ENCODE results near the gene VSIG4. TPM values are rescaled to one million over a fixed set of nuclear protein-coding genes. Genes with fewer than 3 reads are reported as not detected.
"Not testable (repeated sequence)": the region's sequence is repeated elsewhere in the genome, so short reads cannot be mapped to it uniquely, and the experiment has no call there.

Gene VSIG4
- total and polyA plus RNA-seq, 2 experiments from 2014 or later = 3.2 to 8.8 TPM

GRCh38 chrX:66071126-66071525, 31.2 kb upstream of the VSIG4 start:
- Histone ChIP-seq H3K4me1 (ENCODE audit: insufficient read depth) (no peaks in the 10 kb centered on the region), H3K27me3 (no peaks in the 10 kb centered on the region), H3K36me3 (replicated peaks; ENCODE audit: insufficient read depth, low read depth) (no peaks in the 10 kb centered on the region), H3K9me3 (ENCODE audit: low read depth) (no peaks in the 10 kb centered on the region), H4K20me1 (ENCODE audit: insufficient read depth, poor library complexity, severe bottlenecking) (no peaks in the 10 kb centered on the region), H3K4me2 (no peak overlapping the region), H2AFZ (no peak overlapping the region), H3K27ac (no peak overlapping the region), H3K79me2 (no peaks in the 10 kb centered on the region), H3K9me2 (replicated peaks; ENCODE audit: insufficient read depth) (no peaks in the 10 kb centered on the region), H3K4me3 (no peak overlapping the region)
- DNase-seq (ENCODE audit: low spot score) = no peak
- TF ChIP-seq EZH2 (IDR thresholded peaks at IDR 0.05; ENCODE audit: borderline replicate concordance) (no peak), CTCF (IDR thresholded peaks at IDR 0.05; ENCODE audit: poor library complexity) (no peak), EZH2phosphoT487 (IDR thresholded peaks at IDR 0.05; ENCODE audit: low read depth, severe bottlenecking, unreplicated experiment) (no peak)
- WGBS (ENCODE audit: low lambda C conversion rate, missing lambda C conversion rate) = 34% methylated on average over 1 of the region's 1 CpG

- 56% methylated on average over 4 of the region's 4 CpGs for WGBS (ENCODE audit: low lambda C conversion rate, missing lambda C conversion rate)
- H3K4me3 ChIP-seq = no peak overlapping the region
- H3K36me3 ChIP-seq (replicated peaks; ENCODE audit: insufficient read depth, low read depth) = no peaks in the 10 kb centered on the region
- DNase-seq (ENCODE audit: low spot score) = no peak
- H3K4me1 ChIP-seq (ENCODE audit: insufficient read depth) = no peaks in the 10 kb centered on the region
- TF ChIP-seq CTCF (IDR thresholded peaks at IDR 0.05; ENCODE audit: poor library complexity) = no peak
- no peak for TF ChIP-seq EZH2phosphoT487 (IDR thresholded peaks at IDR 0.05; ENCODE audit: low read depth, severe bottlenecking, unreplicated experiment)
- TF ChIP-seq EZH2 (IDR thresholded peaks at IDR 0.05; ENCODE audit: borderline replicate concordance) = no peak
- no peaks in the 10 kb centered on the region for H3K79me2 ChIP-seq
- H3K9me3 ChIP-seq (ENCODE audit: low read depth) = no peaks in the 10 kb centered on the region
- H3K27ac ChIP-seq = no peak overlapping the region
- no peaks in the 10 kb centered on the region for H3K9me2 ChIP-seq (replicated peaks; ENCODE audit: insufficient read depth)
- no peaks in the 10 kb centered on the region for H3K27me3 ChIP-seq
- no peak overlapping the region for H2AFZ ChIP-seq
- no peaks in the 10 kb centered on the region for H4K20me1 ChIP-seq (ENCODE audit: insufficient read depth, poor library complexity, severe bottlenecking)
- H3K4me2 ChIP-seq = no peak overlapping the region
Measured at GRCh38 chrX:66064261-66064660, 24.4 kb upstream of the VSIG4 start.

- 85% methylated on average over 5 of the region's 5 CpGs for WGBS (ENCODE audit: low lambda C conversion rate, missing lambda C conversion rate)
- H3K4me3 ChIP-seq = not testable (repeated sequence)
Measured at GRCh38 chrX:66057019-66057418, 17.1 kb upstream of the VSIG4 start.

GRCh38 chrX:66054978-66055377, 15.1 kb upstream of the VSIG4 start:
- TF ChIP-seq EZH2 (IDR thresholded peaks at IDR 0.05; ENCODE audit: borderline replicate concordance) (no peak), EZH2phosphoT487 (IDR thresholded peaks at IDR 0.05; ENCODE audit: low read depth, severe bottlenecking, unreplicated experiment) (no peak), CTCF (IDR thresholded peaks at IDR 0.05; ENCODE audit: poor library complexity) (no peak)
- DNase-seq (ENCODE audit: low spot score) = no peak
- H3K36me3 ChIP-seq (replicated peaks; ENCODE audit: insufficient read depth, low read depth) = no peaks in the 10 kb centered on the region
- no peaks in the 10 kb centered on the region for H3K9me2 ChIP-seq (replicated peaks; ENCODE audit: insufficient read depth)
- no peak overlapping the region for H3K4me2 ChIP-seq
- H2AFZ ChIP-seq = no peak overlapping the region
- H3K27ac ChIP-seq = no peak overlapping the region
- H3K27me3 ChIP-seq = no peaks in the 10 kb centered on the region
- H3K4me3 ChIP-seq = no peak overlapping the region
- no peaks in the 10 kb centered on the region for H3K9me3 ChIP-seq (ENCODE audit: low read depth)
- no peaks in the 10 kb centered on the region for H3K4me1 ChIP-seq (ENCODE audit: insufficient read depth)
- H4K20me1 ChIP-seq (ENCODE audit: insufficient read depth, poor library complexity, severe bottlenecking) = no peaks in the 10 kb centered on the region
- H3K79me2 ChIP-seq = no peaks in the 10 kb centered on the region
- 69% methylated on average over 4 of the region's 4 CpGs for WGBS (ENCODE audit: low lambda C conversion rate, missing lambda C conversion rate)

More at GRCh38 chrX:66057019-66057418, 17.1 kb upstream of the VSIG4 start:
- not testable (repeated sequence) for DNase-seq (ENCODE audit: low spot score); H3K27me3 ChIP-seq; H3K4me1 ChIP-seq (ENCODE audit: insufficient read depth); H3K9me2 ChIP-seq (replicated peaks; ENCODE audit: insufficient read depth); H3K27ac ChIP-seq; H3K4me2 ChIP-seq; H2AFZ ChIP-seq; H3K79me2 ChIP-seq; H4K20me1 ChIP-seq (ENCODE audit: insufficient read depth, poor library complexity, severe bottlenecking); H3K9me3 ChIP-seq (ENCODE audit: low read depth); H3K36me3 ChIP-seq (replicated peaks; ENCODE audit: insufficient read depth, low read depth)

Measured in hepatocyte (in vitro differentiated cells).